ENCODE data around the gene IPPK.

The IPPK gene

GRCh38 chr9:92614763-92615461 is 55.0 kb downstream of the IPPK start:
- Mint-ChIP-seq H3K4me1 (no peaks in the 10 kb centered on the region), H3K9me3 (no peaks in the 10 kb centered on the region)

GRCh38 chr9:92614123-92614510 is 55.8 kb downstream of the IPPK start:
- no peaks in the 10 kb centered on the region for H3K4me1 Mint-ChIP-seq
- H3K9me3 Mint-ChIP-seq, result no peaks in the 10 kb centered on the region

More at GRCh38 chr9:92614763-92615461, 55.0 kb downstream of the IPPK start:
- H3K4me3 Mint-ChIP-seq, result no peak overlapping the region
- ATAC-seq (replicated peaks), result no peak
- no peak overlapping the region for H3K27ac Mint-ChIP-seq
- peaks cover 57 to 63% of the 10 kb centered on the region in 2 donors for H3K36me3 Mint-ChIP-seq
- H3K27me3 Mint-ChIP-seq, result no peaks in the 10 kb centered on the region
- DNase-seq, result no peak

GRCh38 chr9:92613268-92614122 is 56.4 kb downstream of the IPPK start:
- no peaks in the 10 kb centered on the region for H3K9me3 Mint-ChIP-seq
- H3K36me3 Mint-ChIP-seq, result peaks cover 44 to 60% of the 10 kb centered on the region in 2 donors
- H3K27ac Mint-ChIP-seq, result no peak overlapping the region
- H3K27me3 Mint-ChIP-seq, result no peaks in the 10 kb centered on the region
- H3K4me3 Mint-ChIP-seq, result no peak overlapping the region
- H3K4me1 Mint-ChIP-seq, result no peaks in the 10 kb centered on the region
- DNase-seq, result no peak
- ATAC-seq (replicated peaks), result no peak

More at GRCh38 chr9:92614123-92614510, 55.8 kb downstream of the IPPK start:
- Mint-ChIP-seq H3K4me3 (no peak overlapping the region), H3K36me3 (peaks cover 49 to 62% of the 10 kb centered on the region in 2 donors), H3K27me3 (no peaks in the 10 kb centered on the region), H3K27ac (peak overlapping the region; percentile 5)
- DNase-seq (no peak), ATAC-seq (replicated peaks) (no peak)

DNA sequence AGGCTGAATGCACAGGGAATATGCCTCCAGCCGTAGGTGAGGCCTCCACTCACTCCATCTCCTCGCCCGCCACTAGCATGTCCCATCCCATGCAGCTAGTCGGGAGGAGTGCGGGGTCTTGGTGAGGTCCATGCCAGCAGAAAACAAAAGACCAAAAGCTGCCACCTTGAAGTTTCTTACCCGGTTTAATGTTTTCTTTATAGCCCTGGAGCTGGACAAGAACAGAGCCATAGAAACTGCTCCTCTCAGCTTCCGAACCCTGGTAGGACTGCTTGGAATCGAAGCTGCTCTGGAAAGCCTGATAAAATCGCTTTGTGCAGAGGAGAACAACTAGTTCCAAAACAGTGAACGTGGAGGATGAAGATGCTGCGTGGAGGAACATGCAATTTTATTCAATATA is 57.1 kb downstream of the IPPK start:
- H3K4me1 Mint-ChIP-seq, result no peaks in the 10 kb centered on the region
- H3K9me3 Mint-ChIP-seq, result no peaks in the 10 kb centered on the region
- no peaks in the 10 kb centered on the region for H3K27me3 Mint-ChIP-seq
- H3K4me3 Mint-ChIP-seq, result no peak overlapping the region
- DNase-seq, result no peak
- no peak overlapping the region for H3K27ac Mint-ChIP-seq
- H3K36me3 Mint-ChIP-seq, result peaks cover 44 to 57% of the 10 kb centered on the region in 2 donors
- ATAC-seq (replicated peaks), result no peak

DNA sequence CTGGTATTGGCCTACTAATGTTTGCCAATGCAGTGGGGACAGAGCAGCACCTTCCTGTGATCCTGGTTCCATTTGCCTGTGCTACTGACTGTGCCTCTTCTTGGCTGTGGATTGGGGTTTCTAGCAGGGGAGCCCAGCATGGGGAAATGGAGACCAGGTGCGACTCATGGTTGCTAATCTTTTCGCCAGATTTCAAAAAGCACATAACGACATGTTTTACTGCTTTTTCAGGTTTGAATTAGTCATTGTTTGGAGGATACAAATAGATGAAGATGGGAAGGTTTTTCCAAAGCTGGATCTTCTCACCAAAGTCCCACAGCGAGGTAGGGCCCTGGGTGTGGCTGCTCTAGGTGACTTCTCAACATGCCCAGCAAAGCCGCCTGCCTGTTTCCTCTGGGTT is 57.6 kb downstream of the IPPK start:
- Mint-ChIP-seq H3K27ac (no peak overlapping the region), H3K4me3 (no peak overlapping the region), H3K9me3 (no peaks in the 10 kb centered on the region), H3K4me1 (no peaks in the 10 kb centered on the region), H3K27me3 (no peaks in the 10 kb centered on the region), H3K36me3 (peaks cover 41 to 54% of the 10 kb centered on the region in 2 donors)
- DNase-seq (no peak), ATAC-seq (replicated peaks) (no peak)

- Mint-ChIP-seq H3K4me3 (no peak overlapping the region), H3K9me3 (no peaks in the 10 kb centered on the region), H3K4me1 (no peaks in the 10 kb centered on the region), H3K36me3 (peaks cover 37 to 51% of the 10 kb centered on the region in 2 donors), H3K27me3 (no peaks in the 10 kb centered on the region), H3K27ac (peak overlapping the region; percentile 90)
- DNase-seq (no peak), ATAC-seq (replicated peaks) (no peak)
These were observed 58.2 kb downstream of the IPPK start for GRCh38 chr9:92611621-92612285.

DNA sequence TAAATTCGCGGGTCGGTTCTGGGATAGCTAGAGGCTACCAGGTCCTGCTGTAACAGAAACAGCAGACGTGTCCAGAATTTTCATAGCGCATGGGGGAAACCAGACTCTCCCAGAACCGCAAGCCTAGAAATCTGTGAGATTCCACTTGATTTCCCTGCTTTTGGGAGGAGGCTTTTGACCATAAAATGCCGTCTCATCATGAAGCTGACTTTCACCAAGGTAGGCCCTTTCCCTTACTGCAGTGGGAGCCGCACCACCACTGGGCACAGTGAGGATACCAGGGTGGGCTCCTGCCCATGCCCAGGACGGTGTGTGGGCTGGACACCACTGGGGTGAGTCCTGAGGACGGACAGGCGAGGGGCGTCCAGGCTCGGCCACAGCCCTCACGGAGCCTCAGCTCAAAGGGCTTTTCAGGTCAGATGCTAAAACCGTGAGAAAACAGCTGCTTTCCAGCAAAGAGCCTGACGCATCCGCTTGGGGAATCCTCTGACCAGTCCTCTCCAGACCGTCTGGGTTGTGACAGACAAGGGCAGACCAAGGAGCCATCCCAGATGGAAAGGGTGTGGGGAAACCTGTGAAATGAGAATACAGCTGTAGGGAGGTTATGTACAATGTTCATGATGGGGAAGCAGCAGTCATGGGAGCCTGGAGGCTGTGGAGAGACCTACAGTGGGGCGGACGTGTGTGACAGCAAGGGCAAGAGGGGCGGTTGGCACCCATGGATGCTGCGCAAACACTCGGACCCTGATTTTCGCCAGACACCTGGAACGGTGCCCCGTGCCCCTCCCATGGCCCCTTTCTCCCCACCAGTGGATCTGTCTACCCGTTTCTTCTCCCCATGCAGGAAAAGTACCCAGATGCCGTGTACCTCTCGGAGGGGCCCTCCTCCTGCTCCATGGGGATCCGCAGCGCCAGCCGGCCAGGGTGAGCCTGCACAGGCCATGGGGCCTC is 59.2 kb downstream of the IPPK start:
- DNase-seq (no peak), ATAC-seq (replicated peaks) (no peak)
- H3K4me3 Mint-ChIP-seq, result no peak overlapping the region
- H3K4me1 Mint-ChIP-seq, result no peaks in the 10 kb centered on the region
- peaks cover 32 to 41% of the 10 kb centered on the region in 2 donors for H3K36me3 Mint-ChIP-seq
- H3K9me3 Mint-ChIP-seq, result no peaks in the 10 kb centered on the region
- H3K27ac Mint-ChIP-seq, result peak overlapping the region; percentile 90
- H3K27me3 Mint-ChIP-seq, result no peaks in the 10 kb centered on the region

DNA sequence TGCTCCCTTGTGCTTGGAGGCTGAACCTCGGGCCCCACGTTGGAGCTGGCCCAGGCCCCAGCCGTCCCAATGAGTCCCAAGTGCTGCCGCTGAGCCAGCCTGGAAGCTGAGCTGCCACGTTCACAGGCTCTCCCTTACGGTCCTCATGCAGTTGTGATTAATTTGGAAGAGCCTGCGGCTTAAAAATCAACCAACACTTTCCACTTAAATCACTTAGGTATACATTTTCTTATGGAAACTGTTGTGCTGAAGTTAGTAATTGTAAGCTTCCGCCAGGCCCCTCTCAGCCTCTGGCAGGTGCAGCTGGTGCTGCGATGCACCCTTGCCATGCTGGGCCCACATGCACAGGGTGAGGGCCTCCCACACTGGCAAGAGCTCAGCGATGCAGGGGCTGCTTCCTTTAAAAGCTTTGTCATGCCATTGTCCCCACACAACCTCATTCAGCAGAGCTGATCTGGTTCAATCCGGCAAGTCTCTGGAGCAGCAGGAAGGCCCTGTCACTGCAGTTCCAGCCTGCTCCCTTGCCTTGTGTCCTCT is 61.0 kb downstream of the IPPK start:
- Mint-ChIP-seq H3K36me3 (peaks cover 25 to 34% of the 10 kb centered on the region in 2 donors), H3K27me3 (no peaks in the 10 kb centered on the region), H3K4me1 (no peaks in the 10 kb centered on the region), H3K4me3 (no peak overlapping the region), H3K9me3 (peaks cover 1 to 4% of the 10 kb centered on the region in 2 donors), H3K27ac (peak overlapping the region; percentile 5)
- ATAC-seq (replicated peaks) (no peak), DNase-seq (no peak)

DNA sequence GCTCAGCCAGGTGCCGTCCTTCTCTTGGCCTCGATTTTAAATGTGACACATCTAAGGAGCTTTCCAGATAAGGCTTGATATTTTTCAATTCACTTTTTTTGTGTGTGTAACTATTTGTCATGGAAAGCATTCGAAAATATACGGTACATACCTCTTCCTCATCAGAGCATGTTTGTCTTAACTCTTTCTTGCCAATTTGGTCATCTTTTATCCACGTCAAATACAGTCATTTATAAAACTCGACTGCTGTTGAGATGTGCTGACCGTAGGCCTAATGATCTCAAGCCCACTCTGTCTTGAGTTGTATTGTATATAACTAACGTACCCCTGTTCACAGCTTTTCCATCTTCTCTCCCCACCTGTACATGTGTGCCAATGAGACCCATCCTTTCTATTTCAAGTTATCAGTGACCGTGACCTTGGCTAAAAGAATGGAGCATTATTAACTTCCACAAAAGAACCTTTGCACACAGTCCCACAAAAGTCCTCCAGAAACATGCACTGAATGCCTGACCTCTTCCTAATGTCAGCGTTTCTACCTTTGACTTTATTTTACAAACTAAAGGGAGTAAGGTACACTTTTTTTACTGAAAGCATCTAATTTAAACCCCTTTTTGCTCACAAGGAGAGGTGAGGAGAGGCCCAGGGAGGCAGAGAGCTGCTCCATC is 61.6 kb downstream of the IPPK start:
- Mint-ChIP-seq H3K27me3 (no peaks in the 10 kb centered on the region), H3K27ac (no peak overlapping the region), H3K4me3 (no peak overlapping the region), H3K4me1 (no peaks in the 10 kb centered on the region), H3K9me3 (peaks cover 7 to 9% of the 10 kb centered on the region in 2 donors), H3K36me3 (peaks cover 20 to 34% of the 10 kb centered on the region in 2 donors)
- ATAC-seq (replicated peaks) (no peak), DNase-seq (no peak)

DNA sequence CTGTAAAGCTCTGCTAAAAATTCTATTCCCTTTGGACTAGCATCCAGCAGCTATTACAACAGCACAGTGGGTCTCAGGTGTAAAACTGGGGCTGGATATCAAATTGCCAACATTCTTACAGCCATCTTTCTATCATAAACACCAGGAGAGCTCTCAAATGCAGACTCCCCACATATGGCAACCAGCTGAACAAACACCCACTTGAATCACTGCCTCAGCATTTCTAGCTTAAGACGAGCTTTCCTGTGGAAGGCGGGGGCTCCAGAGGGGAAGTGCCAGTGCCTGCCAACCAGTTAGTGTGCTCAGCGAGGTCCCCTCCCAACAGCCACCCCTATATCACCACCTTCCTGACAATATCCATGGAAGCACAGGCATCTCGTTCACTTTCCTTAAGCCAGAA is 62.2 kb downstream of the IPPK start:
- Mint-ChIP-seq H3K36me3 (peaks cover 20 to 35% of the 10 kb centered on the region in 2 donors), H3K4me3 (no peak overlapping the region), H3K27ac (no peak overlapping the region), H3K9me3 (peaks cover 8 to 9% of the 10 kb centered on the region in 2 donors), H3K27me3 (no peaks in the 10 kb centered on the region), H3K4me1 (no peaks in the 10 kb centered on the region)
- DNase-seq, result no peak
- ATAC-seq (replicated peaks), result no peak

DNA sequence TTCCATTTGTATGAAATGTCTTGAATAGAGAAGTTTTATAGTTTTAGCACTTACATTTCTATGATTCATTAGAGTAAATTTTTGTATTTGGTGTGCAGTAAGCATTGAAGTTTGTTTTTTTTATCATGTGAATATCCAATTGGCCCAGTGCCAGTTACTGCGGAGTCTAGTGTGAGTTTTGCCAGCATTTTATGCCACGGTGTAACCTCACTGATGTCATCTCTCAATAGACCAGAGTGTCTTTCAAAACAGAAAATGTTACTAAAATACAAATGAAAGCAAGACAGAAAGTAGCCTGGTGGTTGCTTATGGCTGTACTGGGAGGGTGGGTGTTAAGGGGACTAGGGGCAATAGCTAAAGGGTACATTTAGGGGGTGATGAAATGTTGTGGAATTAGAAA is 62.8 kb downstream of the IPPK start:
- H3K9me3 Mint-ChIP-seq, result peaks cover 8 to 9% of the 10 kb centered on the region in 2 donors
- H3K27ac Mint-ChIP-seq, result no peak overlapping the region
- no peak overlapping the region for H3K4me3 Mint-ChIP-seq
- H3K36me3 Mint-ChIP-seq, result peaks cover 18 to 35% of the 10 kb centered on the region in 2 donors
- no peaks in the 10 kb centered on the region for H3K27me3 Mint-ChIP-seq
- no peak for ATAC-seq (replicated peaks)
- no peak for DNase-seq
- H3K4me1 Mint-ChIP-seq, result no peaks in the 10 kb centered on the region

GRCh38 chr9:92605224-92605623 is 64.7 kb downstream of the IPPK start:
- Mint-ChIP-seq H3K4me3 (no peak overlapping the region), H3K4me1 (no peaks in the 10 kb centered on the region), H3K27ac (no peak overlapping the region), H3K36me3 (peaks cover 3 to 22% of the 10 kb centered on the region in 2 donors), H3K27me3 (no peaks in the 10 kb centered on the region), H3K9me3 (peaks cover 8 to 9% of the 10 kb centered on the region in 2 donors)
- no peak for ATAC-seq (replicated peaks)
- DNase-seq, result no peak

DNA sequence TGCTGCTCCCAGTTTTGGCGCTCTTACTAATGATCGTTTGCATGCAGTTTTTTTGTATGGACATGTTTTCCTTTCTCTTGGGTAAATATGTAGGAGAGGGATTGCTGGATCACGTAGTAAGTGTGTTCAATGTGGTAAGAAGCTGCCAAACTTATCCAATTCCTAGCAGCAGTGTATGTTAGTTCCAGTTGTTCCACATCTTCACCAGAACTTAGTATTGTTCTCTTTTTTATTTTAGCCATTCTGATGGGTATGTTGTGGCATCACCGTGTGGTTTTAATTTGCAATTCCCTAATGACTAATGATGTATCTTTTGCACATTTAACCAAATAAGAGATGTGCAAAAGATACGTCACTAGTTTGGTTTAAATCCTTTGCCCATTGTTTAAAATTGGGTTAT is 65.9 kb downstream of the IPPK start:
- Mint-ChIP-seq H3K4me3 (no peak overlapping the region), H3K27ac (no peak overlapping the region), H3K4me1 (no peaks in the 10 kb centered on the region), H3K27me3 (no peaks in the 10 kb centered on the region), H3K9me3 (peaks cover 8 to 9% of the 10 kb centered on the region in 2 donors), H3K36me3 (peaks cover 3 to 22% of the 10 kb centered on the region in 2 donors)
- DNase-seq, result no peak
- ATAC-seq (replicated peaks), result no peak
